Pancreas (tissue), 10 donors: ENCODE measurements around the gene DESI1. TPM values are rescaled to one million over a fixed set of nuclear protein-coding genes. Genes with fewer than 3 reads are reported as not detected.
"Not testable (repeated sequence)": the region's sequence is repeated elsewhere in the genome, so short reads cannot be mapped to it uniquely, and the experiment has no call there.

ENCODE experiments used
- ATAC-seq, 4 donors: fragments of 200-7000 bp; cut with Tn5 transposase; one replicate each; pipeline versions ENCODE4 v1.8.0 to v1.9.1; 2020; ENCODE audit warnings: mild to moderate bottlenecking in 4 of 4, moderate library complexity in 4 of 4
- DNase-seq, 6 donors: peaks; one replicate each; pipeline ENCODE4 v3.0.0-alpha.2; 2020
- FAIRE-seq: peaks from 2 replicates; lab custom pipeline; 2012; peaks lifted over from hg19 to GRCh38; lab: Jason Lieb, UNC
- H3K27ac ChIP-seq, 4 donors: fragments of 200-600 bp; sonication (generic); 1 replicate in 3 of 4; 2 replicates in 1 of 4; pipeline versions ENCODE4 v1.5.0 to v1.8.0; 2020
- H3K27me3 ChIP-seq, 4 donors: fragments of 200-600 bp; one replicate each; pipeline ENCODE4 v1.8.0; 2021
- H3K36me3 ChIP-seq, 3 donors: fragments of 200-600 bp; sonication (generic) in 1 of 3; one replicate each; pipeline versions ENCODE4 v1.5.0 to v1.8.0; 2020 to 2021
- H3K4me1 ChIP-seq, 3 donors: fragments of 200-600 bp; one replicate each; pipeline ENCODE4 v1.8.0; 2021
- H3K4me3 ChIP-seq, 4 donors: fragments of 200-600 bp; sonication (generic) in 2 of 4; one replicate each; pipeline versions ENCODE4 v1.5.0 to v1.8.0; 2020 to 2021
- H3K9me3 ChIP-seq, 4 donors: fragments of 200-600 bp; one replicate each; pipeline ENCODE4 v1.8.0; 2021
- WGBS, 2 donors: extraction: QIAGEN DNeasy Blood & Tissue Kit; methylation state at CpG; one replicate each; pipeline ENCODE4 v1.1.7; 2013; 5-methylcytosine and 5-hydroxymethylcytosine counted together
- intact Hi-C, 3 donors: fragments of 100-400 bp; cut with DNase I; formaldehyde crosslinking; loops; one replicate each; pipeline versions ENCODE4 v1.11.1 to v1.14.2; 2022
- polyA plus RNA-seq, 2 donors: library from polyadenylated mRNA; stranded (reverse); fragments of 200-250 nt; gene quantifications; one replicate each; pipeline ENCODE4 v1.2.3, GENCODE V29; 2013
- total RNA-seq, 6 donors: library from RNA; stranded (reverse); fragmentation: NEBNext Ultra II Directional in 4 of 6; extraction: Animal tissue kit (Norgen Biotek cat#: 25700) in 4 of 6; gene quantifications; one replicate each; pipeline versions ENCODE4 v1.2.1 to v1.2.4, GENCODE V29; 2021 to 2023
- TF ChIP-seq, protein P1 (sequence below), 4 donors: fragments of 200-600 bp; sonication (generic) in 3 of 4; IDR thresholded peaks; one replicate each; pipeline versions ENCODE4 v1.5.0 to v1.8.0; 2021; ENCODE audit warnings: antibody characterized with exemption in 4 of 4
- donor health status: healthy with polysubstance abuse.
- donor health status: DM: no; HTN: no; CAD: no; lungs with moderate emphysema.
- donor health status: DM: no; HTN: no; CAD: no.
- donor health status: control.
- donor health status: control.
- donor health status: Bipolar disorder and iron deficiency.
- donor health status: DM: yes; HTN: yes; CAD: no.
- donor health status: DM: no; HTN: no; CAD: no.
- donor health status: DM: no; HTN: no; CAD: no.
- donor health status: DM: yes; HTN: yes; CAD: no.

DESI1 gene
- total and polyA plus RNA-seq, 8 donors, result 8.2 to 14.8 (median 9.6) TPM

DNA sequence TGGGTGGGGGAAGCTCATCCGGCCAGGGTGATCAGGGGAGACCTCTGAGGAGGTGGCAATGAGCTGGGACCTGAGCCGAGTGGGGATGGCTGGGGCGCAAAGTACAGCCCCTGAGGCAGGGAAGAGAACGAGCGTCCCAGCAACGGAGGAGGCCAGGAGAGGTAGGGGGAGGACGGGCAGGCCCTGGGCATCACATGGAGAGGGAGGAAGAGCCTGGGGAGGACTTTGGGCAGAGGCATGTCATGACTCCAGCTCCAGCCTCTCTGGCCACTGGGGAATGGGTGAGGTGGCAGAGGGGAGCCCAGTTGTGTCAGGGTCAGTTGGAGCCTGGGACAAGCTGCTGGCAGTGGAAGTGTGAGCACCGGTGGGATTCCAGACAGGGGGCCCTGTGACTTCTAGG, 42.7 kb downstream of the DESI1 start:
- no peaks in the 10 kb centered on the region for H3K27me3 ChIP-seq
- FAIRE-seq (no peak), DNase-seq (peak in 2 of 6 donors; percentile 32 to 48), ATAC-seq (no peak)
- H3K27ac ChIP-seq, result no peak overlapping the region
- H3K4me1 ChIP-seq, result no peaks in the 10 kb centered on the region
- H3K9me3 ChIP-seq, result no peaks in the 10 kb centered on the region
- no peak overlapping the region for H3K4me3 ChIP-seq
- WGBS, 2 donors, result 93 to 96% methylated on average over 8 of the region's 8 CpGs
- intact Hi-C loops, result no loop called here
- TF ChIP-seq, protein P1, sequence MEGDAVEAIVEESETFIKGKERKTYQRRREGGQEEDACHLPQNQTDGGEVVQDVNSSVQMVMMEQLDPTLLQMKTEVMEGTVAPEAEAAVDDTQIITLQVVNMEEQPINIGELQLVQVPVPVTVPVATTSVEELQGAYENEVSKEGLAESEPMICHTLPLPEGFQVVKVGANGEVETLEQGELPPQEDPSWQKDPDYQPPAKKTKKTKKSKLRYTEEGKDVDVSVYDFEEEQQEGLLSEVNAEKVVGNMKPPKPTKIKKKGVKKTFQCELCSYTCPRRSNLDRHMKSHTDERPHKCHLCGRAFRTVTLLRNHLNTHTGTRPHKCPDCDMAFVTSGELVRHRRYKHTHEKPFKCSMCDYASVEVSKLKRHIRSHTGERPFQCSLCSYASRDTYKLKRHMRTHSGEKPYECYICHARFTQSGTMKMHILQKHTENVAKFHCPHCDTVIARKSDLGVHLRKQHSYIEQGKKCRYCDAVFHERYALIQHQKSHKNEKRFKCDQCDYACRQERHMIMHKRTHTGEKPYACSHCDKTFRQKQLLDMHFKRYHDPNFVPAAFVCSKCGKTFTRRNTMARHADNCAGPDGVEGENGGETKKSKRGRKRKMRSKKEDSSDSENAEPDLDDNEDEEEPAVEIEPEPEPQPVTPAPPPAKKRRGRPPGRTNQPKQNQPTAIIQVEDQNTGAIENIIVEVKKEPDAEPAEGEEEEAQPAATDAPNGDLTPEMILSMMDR (IDR thresholded peaks at IDR 0.05), result no peak
- peaks cover 0 to 26% (median 0%) of the 10 kb centered on the region in 3 donors for H3K36me3 ChIP-seq

DNA sequence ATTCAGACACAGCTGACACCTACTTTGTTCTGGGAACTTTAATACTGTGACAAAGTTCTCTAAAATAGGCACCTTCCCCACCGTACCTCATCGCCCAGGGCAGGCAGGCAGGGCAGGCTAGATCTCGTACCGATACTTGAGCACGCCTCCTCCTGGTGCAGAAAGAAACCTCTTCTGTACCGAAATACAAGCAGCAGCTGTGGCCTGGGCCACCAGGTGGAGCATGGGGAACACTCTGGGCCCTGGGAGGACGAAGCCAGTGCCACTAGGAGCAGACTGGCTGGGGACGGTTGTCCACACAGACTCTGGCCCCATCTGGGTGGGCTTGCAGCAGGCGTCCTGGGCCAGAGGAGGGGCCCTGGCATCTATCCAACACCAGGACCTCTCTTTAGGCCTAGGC, 44.0 kb downstream of the DESI1 start:
- TF ChIP-seq, protein P1 (IDR thresholded peaks at IDR 0.05), result peak in 3 of 4 donors; percentile 16 to 24 (median 18)
- Histone ChIP-seq H3K4me3 (no peak overlapping the region), H3K4me1 (no peaks in the 10 kb centered on the region), H3K27ac (no peak overlapping the region), H3K9me3 (no peaks in the 10 kb centered on the region), H3K27me3 (no peaks in the 10 kb centered on the region), H3K36me3 (peaks cover 0 to 17% (median 0%) of the 10 kb centered on the region in 3 donors)
- FAIRE-seq, result no peak
- peak in 4 of 6 donors; percentile 46 to 79 (median 64) for DNase-seq
- 83 to 91% methylated on average over 9 of the region's 9 CpGs for WGBS, 2 donors
- ATAC-seq, result peak; percentile 21 to 82 (median 68)
- intact Hi-C loops, result no loop called here

DNA sequence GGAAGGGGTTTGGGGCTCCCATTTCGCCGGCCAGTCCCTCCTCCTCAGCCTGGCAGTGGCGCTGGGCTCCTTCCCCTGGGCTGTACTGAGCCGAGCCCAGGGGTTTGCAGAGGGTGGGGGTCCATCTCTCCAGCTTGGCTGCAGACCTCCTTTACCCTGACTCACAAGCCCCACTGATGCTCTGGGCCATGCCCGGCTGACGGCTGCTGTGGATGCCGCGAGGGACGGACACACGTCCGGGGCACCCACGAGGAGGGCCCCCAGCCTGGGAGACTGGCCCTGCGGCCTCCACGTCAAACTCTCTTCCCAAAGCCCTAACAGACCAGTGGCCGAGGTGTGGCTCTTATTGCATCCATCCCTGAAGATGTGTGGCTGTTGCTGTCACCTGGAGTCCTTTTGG, 45.3 kb downstream of the DESI1 start:
- Histone ChIP-seq H3K36me3 (peaks cover 0 to 16% (median 0%) of the 10 kb centered on the region in 3 donors), H3K4me3 (no peak overlapping the region), H3K27me3 (no peaks in the 10 kb centered on the region), H3K4me1 (no peaks in the 10 kb centered on the region), H3K9me3 (no peaks in the 10 kb centered on the region), H3K27ac (no peak overlapping the region)
- intact Hi-C loops, result no loop called here
- TF ChIP-seq, protein P1 (IDR thresholded peaks at IDR 0.05), result no peak
- FAIRE-seq, result no peak
- ATAC-seq, result no peak
- 94 to 95% methylated on average over 13 to 15 of the region's 15 CpGs for WGBS, 2 donors
- DNase-seq, result peak in 1 of 6 donors; percentile 76

- intact Hi-C loops, result no loop called here
- peak in 3 of 4 donors; percentile 14 to 26 (median 17) for ATAC-seq
- TF ChIP-seq, protein P1 (IDR thresholded peaks at IDR 0.05), result no peak
- H3K4me1 ChIP-seq, result no peaks in the 10 kb centered on the region
- no peak for FAIRE-seq
- 84 to 88% methylated on average over 26 of the region's 26 CpGs for WGBS, 2 donors
- no peak overlapping the region for H3K4me3 ChIP-seq
- no peak overlapping the region for H3K27ac ChIP-seq
- no peaks in the 10 kb centered on the region for H3K9me3 ChIP-seq
- no peaks in the 10 kb centered on the region for H3K27me3 ChIP-seq
- peak in 3 of 6 donors; percentile 63 to 86 (median 63) for DNase-seq
- H3K36me3 ChIP-seq, result peaks cover 0 to 9% (median 0%) of the 10 kb centered on the region in 3 donors
Measured at GRCh38 chr22:41574847-41575381, 45.9 kb downstream of the DESI1 start.

GRCh38 chr22:41573677-41574076, 47.2 kb downstream of the DESI1 start:
- H3K9me3 ChIP-seq, result no peaks in the 10 kb centered on the region
- intact Hi-C loops, result no loop called here
- ATAC-seq, result no peak
- TF ChIP-seq, protein P1 (IDR thresholded peaks at IDR 0.05), result no peak
- no peak overlapping the region for H3K4me3 ChIP-seq
- WGBS, 2 donors, result 88 to 92% methylated on average over 11 of the region's 11 CpGs
- no peaks in the 10 kb centered on the region for H3K4me1 ChIP-seq
- FAIRE-seq, result no peak
- H3K27ac ChIP-seq, result no peak overlapping the region
- DNase-seq, result peak in 1 of 6 donors; percentile 50
- peaks cover 0 to 8% (median 0%) of the 10 kb centered on the region in 3 donors for H3K36me3 ChIP-seq
- no peaks in the 10 kb centered on the region for H3K27me3 ChIP-seq

DNA sequence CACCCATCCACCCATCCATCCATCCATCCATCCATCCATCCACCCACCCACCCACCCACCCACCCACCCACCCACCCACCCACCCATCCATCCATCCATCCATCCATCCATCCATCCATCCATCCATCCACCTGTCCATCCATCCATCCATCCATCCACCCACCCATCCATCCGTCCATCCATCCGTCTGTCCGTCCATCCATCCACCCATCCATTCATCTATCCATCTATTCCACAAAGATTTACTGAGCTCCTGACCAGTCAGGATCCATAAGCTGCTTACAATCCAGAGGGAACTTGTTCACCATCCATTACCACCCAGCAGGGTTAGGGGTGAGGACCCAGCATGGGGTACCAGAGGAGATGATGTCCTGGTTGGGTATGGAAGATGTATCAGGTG, 48.5 kb downstream of the DESI1 start:
- H3K9me3 ChIP-seq, H3K27me3 ChIP-seq, FAIRE-seq, H3K27ac ChIP-seq, H3K4me3 ChIP-seq, H3K4me1 ChIP-seq, DNase-seq, H3K36me3 ChIP-seq, ATAC-seq, intact Hi-C loops: not testable (repeated sequence)
- 94 to 100% methylated on average over 3 of the region's 3 CpGs for WGBS, 2 donors
